SU-DHL-6 (cell line): ENCODE measurements around the gene ARHGAP6.
"Not testable (repeated sequence)": the region's sequence is repeated elsewhere in the genome, so short reads cannot be mapped to it uniquely, and the experiment has no call there.

Experiments
- CTCF ChIP-seq: fragments of 200-600 bp; sonication (generic); IDR thresholded peaks from one replicate; pipeline ENCODE4 v1.5.1; 2017; ENCODE audit warnings: antibody characterized with exemption, mild to moderate bottlenecking, low read length, moderate library complexity; ENCODE audit not compliant: insufficient read depth, poor library complexity, severe bottlenecking
- EZH2phosphoT487 ChIP-seq: fragments of 200-600 bp; sonication (generic), shearing (Covaris generic); conservative IDR thresholded peaks from 2 replicates; pipeline ENCODE4 v1.6.1; 2018; ENCODE audit warnings: mild to moderate bottlenecking, antibody characterized with exemption, low read length, moderate library complexity, mixed read lengths

- TF ChIP-seq CTCF, EZH2phosphoT487: not testable (repeated sequence)
These were observed 542.6 kb downstream of the ARHGAP6 start for GRCh38 chrX:11123087-11123486.
